Body of pancreas (tissue), 4 donors: ENCODE results near the gene HNRNPD. TPM values are rescaled to one million over a fixed set of nuclear protein-coding genes. Genes with fewer than 3 reads are reported as not detected.
"Not testable (repeated sequence)": the region's sequence is repeated elsewhere in the genome, so short reads cannot be mapped to it uniquely, and the experiment has no call there.

Experiments used
- ATAC-seq: fragments of 150-250 bp; one replicate; pipeline ENCODE4 v1.9.1; 2016
- DNase-seq, 4 donors: peaks; one replicate each; pipeline ENCODE4 v3.0.0-alpha.2; 2019
- H3K27ac ChIP-seq, 4 donors: fragments of 200-600 bp; sonication (generic); 1 replicate in 3 of 4; 2 replicates in 1 of 4; pipeline versions ENCODE4 v1.5.1 to v1.6.1; 2016 to 2019; ENCODE audit warnings: mild to moderate bottlenecking in 1 of 4, mixed read lengths in 1 of 4, moderate library complexity in 1 of 4
- H3K27me3 ChIP-seq, 2 donors: fragments of 200-600 bp; sonication (generic); one replicate each; pipeline ENCODE4 v1.6.0; 2016; ENCODE audit warnings: mild to moderate bottlenecking in 1 of 2
- H3K36me3 ChIP-seq, 2 donors: fragments of 200-600 bp; sonication (generic); replicated peaks in 1 of 2; 2 replicates each; pipeline ENCODE4 v1.5.1; 2016; ENCODE audit warnings: low read depth in 2 of 2; ENCODE audit not compliant: insufficient read depth in 1 of 2
- H3K4me1 ChIP-seq: fragments of 200-600 bp; sonication (generic); one replicate; pipeline ENCODE4 v1.6.0; 2016
- H3K4me3 ChIP-seq, 2 donors: fragments of 200-600 bp; sonication (generic); 1 replicate in 1 of 2; 2 replicates in 1 of 2; pipeline ENCODE4 v1.5.1; 2016 to 2019
- H3K9me3 ChIP-seq, 3 donors: fragments of 200-600 bp; sonication (generic); 1 replicate in 2 of 3; 2 replicates in 1 of 3; pipeline ENCODE4 v1.5.1; 2016
- CTCF ChIP-seq, 7 experiments: fragments of 450-650 bp in 4 of 7; fragments of 200-600 bp in 3 of 7; sonication (generic) in 3 of 7; IDR thresholded peaks; one replicate each; pipeline ENCODE4 v1.5.1; 2016 to 2019; ENCODE audit warnings: antibody characterized with exemption in 7 of 7
- POLR2A ChIP-seq, 3 donors: fragments of 450-650 bp; IDR thresholded peaks; one replicate each; pipeline ENCODE4 v1.6.1; 2016; ENCODE audit warnings: antibody characterized with exemption in 3 of 3, mild to moderate bottlenecking in 2 of 3
- WGBS, 2 donors: methylation state at CpG; one replicate each; pipeline ENCODE4 v1.1.5; 2017; 5-methylcytosine and 5-hydroxymethylcytosine counted together
- intact Hi-C: fragments of 100-400 bp; cut with DNase I; formaldehyde crosslinking; loops from one replicate; pipeline ENCODE4 v1.15.1; 2023
- total RNA-seq, 2 donors: library from RNA; depleted of rRNA; stranded (reverse); fragments of >200 nt; gene quantifications; one replicate each; pipeline ENCODE4 v1.1.0, GENCODE V29; 2016

The HNRNPD gene
- total RNA-seq, 2 donors from 2014 or later: 97.0 to 104 TPM

- no peak for DNase-seq
- no peak for ATAC-seq
- intact Hi-C loops: no loop called here
- 81 to 82% methylated on average over 12 of the region's 12 CpGs for WGBS, 2 donors
- H3K27ac ChIP-seq: no peak overlapping the region
- H3K36me3 ChIP-seq: no peaks in the 10 kb centered on the region
- H3K4me1 ChIP-seq: no peaks in the 10 kb centered on the region
- no peak overlapping the region for H3K4me3 ChIP-seq
- no peak for TF ChIP-seq CTCF (IDR thresholded peaks at IDR 0.05)
- no peak for TF ChIP-seq POLR2A (IDR thresholded peaks at IDR 0.05)
- no peaks in the 10 kb centered on the region for H3K27me3 ChIP-seq
- H3K9me3 ChIP-seq: no peaks in the 10 kb centered on the region
Measured at GRCh38 chr4:82415922-82416365, 42.2 kb upstream of the HNRNPD start.

GRCh38 chr4:82415061-82415460 lies 41.3 kb upstream of the HNRNPD start:
- H3K27ac ChIP-seq, H3K9me3 ChIP-seq, DNase-seq, H3K4me3 ChIP-seq, H3K36me3 ChIP-seq, H3K4me1 ChIP-seq, H3K27me3 ChIP-seq, ATAC-seq, intact Hi-C loops: not testable (repeated sequence)
- WGBS, 2 donors: 95 to 97% methylated on average over 11 of the region's 11 CpGs

- Histone ChIP-seq H3K4me3 (no peak overlapping the region), H3K4me1 (no peaks in the 10 kb centered on the region), H3K27ac (no peak overlapping the region), H3K27me3 (no peaks in the 10 kb centered on the region), H3K9me3 (no peaks in the 10 kb centered on the region), H3K36me3 (no peaks in the 10 kb centered on the region)
- 85 to 90% methylated on average over 1 of the region's 1 CpG for WGBS, 2 donors
- intact Hi-C loops: no loop called here
- TF ChIP-seq POLR2A (IDR thresholded peaks at IDR 0.05) (no peak), CTCF (IDR thresholded peaks at IDR 0.05) (no peak)
- ATAC-seq (no peak), DNase-seq (no peak)
Measured at GRCh38 chr4:82403725-82404124, 29.9 kb upstream of the HNRNPD start.

- DNase-seq: no peak
- Histone ChIP-seq H3K36me3 (no peaks in the 10 kb centered on the region), H3K9me3 (no peaks in the 10 kb centered on the region), H3K4me3 (no peak overlapping the region), H3K27ac (no peak overlapping the region), H3K4me1 (no peaks in the 10 kb centered on the region), H3K27me3 (no peaks in the 10 kb centered on the region)
- TF ChIP-seq POLR2A (IDR thresholded peaks at IDR 0.05): no peak
- no peak for TF ChIP-seq CTCF (IDR thresholded peaks at IDR 0.05)
- ATAC-seq: no peak
- intact Hi-C loops: no loop called here
- WGBS, 2 donors: 88 to 90% methylated on average over 15 to 17 of the region's 17 CpGs
Measured at GRCh38 chr4:82402196-82402775, 28.5 kb upstream of the HNRNPD start.

- H3K27ac ChIP-seq: no peak overlapping the region
- H3K27me3 ChIP-seq: no peaks in the 10 kb centered on the region
- no peak overlapping the region for H3K4me3 ChIP-seq
- DNase-seq (no peak), ATAC-seq (no peak)
- intact Hi-C loops: no loop called here
- TF ChIP-seq CTCF (IDR thresholded peaks at IDR 0.05): no peak
- no peak for TF ChIP-seq POLR2A (IDR thresholded peaks at IDR 0.05)
- 82 to 92% methylated on average over 7 of the region's 7 CpGs for WGBS, 2 donors
- H3K36me3 ChIP-seq: no peaks in the 10 kb centered on the region
- H3K4me1 ChIP-seq: no peaks in the 10 kb centered on the region
- no peaks in the 10 kb centered on the region for H3K9me3 ChIP-seq
Measured at GRCh38 chr4:82401600-82401999, 27.8 kb upstream of the HNRNPD start.
